GM12873 (cell line): ENCODE measurements around the gene RPS24.

Source experiments
- CTCF ChIP-seq: IDR thresholded peaks from 2 replicates; pipeline ENCODE4 v1.5.1; 2012; ENCODE audit warnings: low read depth, mild to moderate bottlenecking, moderate library complexity, low read length, control low read depth; ENCODE audit not compliant: insufficient read depth; ENCODE audit errors: missing control alignments

The RPS24 gene

GRCh38 chr10:78015546-78015945, 18.1 kb upstream of the RPS24 start:
- TF ChIP-seq CTCF, result no peak

- no peak for TF ChIP-seq CTCF
Observed at GRCh38 chr10:78017856-78018255, 15.8 kb upstream of the RPS24 start.

- no peak for TF ChIP-seq CTCF
Observed at GRCh38 chr10:78019264-78019663, 14.4 kb upstream of the RPS24 start.

DNA sequence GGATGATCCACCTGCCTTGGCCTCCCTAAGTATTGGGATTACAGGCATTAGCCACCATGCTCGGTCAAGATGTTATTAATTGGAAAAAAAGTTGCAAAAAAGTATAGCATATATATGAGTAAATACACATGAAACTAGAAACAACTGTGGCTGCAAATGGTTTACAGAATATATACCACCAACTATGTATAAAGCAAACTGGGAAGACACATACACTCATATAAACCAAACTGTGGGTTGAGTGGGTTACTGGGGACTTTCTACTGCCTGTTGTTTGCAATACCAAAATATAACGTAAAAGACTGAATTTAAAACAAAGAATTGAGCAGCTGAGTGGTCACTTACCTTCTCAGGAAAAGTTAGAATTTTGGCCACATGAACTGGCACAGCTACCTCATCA, 12.5 kb upstream of the RPS24 start:
- no peak for TF ChIP-seq CTCF

DNA sequence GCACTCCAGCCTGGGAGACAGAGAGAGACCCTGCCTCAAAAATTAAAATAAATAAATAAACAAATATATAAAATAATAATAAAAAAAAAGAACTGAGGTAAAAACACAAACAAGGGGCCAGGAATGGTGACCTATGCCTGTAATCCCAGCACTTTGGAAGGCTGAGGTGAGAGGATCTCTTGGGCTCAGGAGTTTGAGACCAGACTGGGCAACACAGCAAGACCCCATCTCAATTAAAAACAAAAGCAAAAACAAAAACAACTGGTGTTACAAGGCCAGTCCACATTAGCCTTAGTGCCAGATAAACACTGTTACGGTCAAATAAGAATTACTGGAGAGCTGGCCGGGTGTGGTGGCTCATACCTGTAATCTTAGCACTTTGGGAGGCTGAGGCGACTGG, 9.9 kb upstream of the RPS24 start:
- no peak for TF ChIP-seq CTCF

DNA sequence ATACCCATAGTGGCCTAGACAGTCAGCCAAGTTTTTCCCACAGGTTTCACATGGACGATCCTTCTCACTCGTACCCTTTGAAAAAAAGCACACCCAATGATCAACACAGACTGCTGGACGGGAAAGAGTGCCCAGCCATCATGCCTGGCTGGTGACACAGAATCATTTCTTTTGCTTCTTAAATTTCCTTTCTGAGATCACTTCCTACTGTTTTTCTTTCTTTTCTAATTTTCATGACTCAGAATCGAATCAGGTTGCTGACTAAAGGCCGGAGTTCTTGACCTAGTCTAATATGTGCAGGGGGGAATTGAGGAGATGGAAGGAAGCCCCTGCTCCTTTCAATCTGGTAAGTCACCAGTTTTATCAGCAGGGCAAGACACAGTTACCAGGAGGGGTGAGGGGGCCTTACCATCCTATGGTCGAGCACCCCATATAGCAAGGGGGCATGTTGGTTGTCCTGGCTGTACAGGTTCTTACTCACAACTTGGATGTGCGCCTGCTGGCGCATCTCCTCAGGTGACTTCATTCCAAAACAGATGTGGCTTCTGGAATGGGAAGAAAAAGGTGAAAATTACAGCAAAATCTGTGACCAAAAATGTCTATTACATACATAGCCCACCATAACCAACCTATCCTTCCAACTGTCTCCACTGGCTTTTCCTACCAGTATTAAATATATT, 7.8 kb upstream of the RPS24 start:
- TF ChIP-seq CTCF, result no peak

GRCh38 chr10:78028438-78029268, 5.0 kb upstream of the RPS24 start:
- TF ChIP-seq CTCF, result no peak
